Heart right ventricle (tissue), 16 donors: ENCODE results near the gene RNF213. TPM values are rescaled to one million over a fixed set of nuclear protein-coding genes. Genes with fewer than 3 reads are reported as not detected.

ENCODE experiments used
- ATAC-seq, 8 donors: fragments of 200-7000 bp; cut with Tn5 transposase; one replicate each; pipeline ENCODE4 v1.9.1; 2020; ENCODE audit warnings: mild to moderate bottlenecking in 8 of 8, moderate library complexity in 8 of 8, moderate number of reproducible peaks in 1 of 8
- DNase-seq, 2 donors: peaks; one replicate each; pipeline ENCODE4 v3.0.0-alpha.2; 2020
- H3K27ac ChIP-seq, 10 donors: fragments of 200-600 bp; sonication (generic) in 2 of 10; one replicate each; pipeline versions ENCODE4 v1.5.0 to v1.8.0; 2020 to 2022; ENCODE audit warnings: mild to moderate bottlenecking in 3 of 10
- H3K27me3 ChIP-seq, 7 donors: fragments of 200-600 bp; one replicate each; pipeline ENCODE4 v1.8.0; 2021 to 2022; ENCODE audit warnings: mild to moderate bottlenecking in 2 of 7
- H3K36me3 ChIP-seq, 9 donors: fragments of 200-600 bp; sonication (generic) in 1 of 9; one replicate each; pipeline versions ENCODE4 v1.5.0 to v1.8.0; 2020 to 2022; ENCODE audit warnings: mild to moderate bottlenecking in 2 of 9
- H3K4me1 ChIP-seq, 9 donors: fragments of 200-600 bp; sonication (generic) in 1 of 9; one replicate each; pipeline versions ENCODE4 v1.5.0 to v1.8.0; 2020 to 2022; ENCODE audit warnings: mild to moderate bottlenecking in 4 of 9
- H3K4me3 ChIP-seq, 10 donors: fragments of 200-600 bp; sonication (generic) in 2 of 10; one replicate each; pipeline versions ENCODE4 v1.5.0 to v1.8.0; 2020 to 2022; ENCODE audit warnings: mild to moderate bottlenecking in 7 of 10, moderate library complexity in 2 of 10
- H3K9me3 ChIP-seq, 11 donors: fragments of 200-600 bp in 10 of 11; sonication (generic) in 2 of 11; one replicate each; pipeline versions ENCODE4 v1.5.0 to v1.8.0; 2013 to 2022; ENCODE audit warnings: mild to moderate bottlenecking in 2 of 11, control low read depth in 1 of 11, moderate library complexity in 1 of 11
- CTCF ChIP-seq, 9 donors: fragments of 200-600 bp; sonication (generic) in 2 of 9; IDR thresholded peaks; one replicate each; pipeline versions ENCODE4 v1.5.0 to v1.8.0; 2021 to 2022; ENCODE audit warnings: antibody characterized with exemption in 9 of 9, mild to moderate bottlenecking in 5 of 9, moderate library complexity in 1 of 9
- WGBS, 2 donors: extraction: QIAGEN DNeasy Blood & Tissue Kit; methylation state at CpG; one replicate each; pipeline ENCODE4 v1.1.7; 2013; ENCODE audit warnings: inconsistent platforms in 1 of 2; 5-methylcytosine and 5-hydroxymethylcytosine counted together
- intact Hi-C, 10 donors: fragments of 100-400 bp; cut with DNase I; formaldehyde crosslinking; loops; one replicate each; pipeline versions ENCODE4 v1.11.1 to v1.14.2; 2022
- polyA plus RNA-seq, 2 donors: library from polyadenylated mRNA; stranded (reverse); fragments of 200-250 nt; gene quantifications; one replicate each; pipeline ENCODE4 v1.2.3, GENCODE V29; 2013
- total RNA-seq, 10 donors: library from RNA; stranded (reverse); fragmentation: NEBNext Ultra II Directional in 3 of 10; extraction: Animal tissue kit (Norgen Biotek cat#: 25700) in 3 of 10; gene quantifications; one replicate each; pipeline versions ENCODE4 v1.2.1 to v1.2.4, GENCODE V29; 2021 to 2023
- donor health status: Arrhythmogenic right ventricular cardiomyopathy.
- donor health status: ischemic (EF 13 %, LVEDD 7.1; RV severe dilation, severe dysfunction).
- donor health status: healthy with polysubstance abuse.
- donor health status: DM: no; HTN: yes; CAD: no.
- donor health status: DM: no; HTN: no; CAD: no.
- donor health status: ischemic (EF 25% LVEDD 6.9; RV normal size, moderate dysfunction).
- donor health status: ischemic (EF 25% LVEDD 5.7; RV mildly dilated, moderate dysfunction).
- donor health status: healthy.
- donor health status: DM: yes; HTN: yes; CAD: no.
- donor health status: Ischemic cardiomyopathy.
- donor health status: ischemic (EF 35%, LVEDD 5.7; RV mildly dilated, moderate dysfunction).
- donor health status: nonischemic (EF 11% LVEDD 7.7; RV severe dilation, severe dysfunction).
- donor health status: DM: yes; HTN: yes; CAD: no.
- donor health status: PGD.
- donor health status: ischemic (EF 29% LVEDD 5.4; RV normal size, mild dysfunction).
- donor health status: nonischemic (EF 23%, LVEDD 6.1; RV moderate dilation, normal function).

Gene RNF213
- total and polyA plus RNA-seq, 12 donors: 13.1 to 97.0 (median 31.7) TPM

- peaks cover 6 to 13% (median 9%) of the 10 kb centered on the region in 9 donors for H3K4me1 ChIP-seq
- TF ChIP-seq CTCF (IDR thresholded peaks at IDR 0.05): no peak
- no peak for ATAC-seq
- no peak overlapping the region for H3K27ac ChIP-seq
- 91% methylated on average over 6 of the region's 6 CpGs for WGBS, 2 donors
- intact Hi-C loops: loop anchor here in 1 of 10 donors (10.0 kb wide), 1 partner anchor 60 kb away; no protein-coding TSS in a partner anchor
- H3K27me3 ChIP-seq: peaks cover 0 to 8% (median 0%) of the 10 kb centered on the region in 7 donors
- no peak overlapping the region for H3K4me3 ChIP-seq
- H3K9me3 ChIP-seq: no peaks in the 10 kb centered on the region
- peaks cover 0 to 58% (median 7%) of the 10 kb centered on the region in 9 donors for H3K36me3 ChIP-seq
- DNase-seq: no peak
Measured at GRCh38 chr17:80225230-80225629, 35.4 kb upstream of the RNF213 start.

- peaks cover 0 to 75% (median 24%) of the 10 kb centered on the region in 9 donors for H3K36me3 ChIP-seq
- no peak for TF ChIP-seq CTCF (IDR thresholded peaks at IDR 0.05)
- H3K9me3 ChIP-seq: peaks cover 0 to 12% (median 6%) of the 10 kb centered on the region in 11 donors
- ATAC-seq (no peak), DNase-seq (no peak)
- no peak overlapping the region for H3K27ac ChIP-seq
- no peaks in the 10 kb centered on the region for H3K4me1 ChIP-seq
- no peaks in the 10 kb centered on the region for H3K27me3 ChIP-seq
- H3K4me3 ChIP-seq: no peak overlapping the region
- intact Hi-C loops: loop anchor here in 1 of 10 donors (10.0 kb wide), 1 partner anchor 58 kb away; no protein-coding TSS in a partner anchor
- 93 to 97% methylated on average over 4 of the region's 4 CpGs for WGBS, 2 donors
Measured at GRCh38 chr17:80227156-80227555, 33.5 kb upstream of the RNF213 start.

- WGBS, 2 donors: 95 to 96% methylated on average over 11 of the region's 11 CpGs
- ATAC-seq (no peak), DNase-seq (no peak)
- H3K27me3 ChIP-seq: no peaks in the 10 kb centered on the region
- H3K27ac ChIP-seq: no peak overlapping the region
- peaks cover 0 to 17% (median 11%) of the 10 kb centered on the region in 11 donors for H3K9me3 ChIP-seq
- H3K36me3 ChIP-seq: peaks cover 0 to 75% (median 29%) of the 10 kb centered on the region in 9 donors
- no peak overlapping the region for H3K4me3 ChIP-seq
- no peaks in the 10 kb centered on the region for H3K4me1 ChIP-seq
- no peak for TF ChIP-seq CTCF (IDR thresholded peaks at IDR 0.05)
- intact Hi-C loops: loop anchor here in 1 of 10 donors (10.0 kb wide), 1 partner anchor 57 kb away; no protein-coding TSS in a partner anchor
Measured at GRCh38 chr17:80227666-80228065, 33.0 kb upstream of the RNF213 start.

GRCh38 chr17:80228477-80228876 lies 32.2 kb upstream of the RNF213 start:
- ATAC-seq (no peak), DNase-seq (no peak)
- H3K4me1 ChIP-seq: no peaks in the 10 kb centered on the region
- WGBS, 2 donors: 92 to 96% methylated on average over 14 of the region's 14 CpGs
- no peak for TF ChIP-seq CTCF (IDR thresholded peaks at IDR 0.05)
- H3K9me3 ChIP-seq: peaks cover 0 to 25% (median 15%) of the 10 kb centered on the region in 11 donors
- peaks cover 0 to 76% (median 37%) of the 10 kb centered on the region in 9 donors for H3K36me3 ChIP-seq
- H3K27me3 ChIP-seq: no peaks in the 10 kb centered on the region
- no peak overlapping the region for H3K4me3 ChIP-seq
- intact Hi-C loops: loop anchor here in 1 of 10 donors (10.0 kb wide), 1 partner anchor 56 kb away; no protein-coding TSS in a partner anchor
- H3K27ac ChIP-seq: no peak overlapping the region
